Liver (tissue), 9 donors: ENCODE results near the gene RASGRF2. TPM values are rescaled to one million over a fixed set of nuclear protein-coding genes. Genes with fewer than 3 reads are reported as not detected.

Source experiments
- DNase-seq: peaks from one replicate; pipeline ENCODE4 v3.0.0-alpha.2; 2017; ENCODE audit warnings: low spot score
- H3K27ac ChIP-seq, 2 donors: one replicate each; pipeline ENCODE4 v1.7.0; 2013; ENCODE audit warnings: inconsistent platforms in 2 of 2, low read length in 2 of 2, control low read depth in 1 of 2, low read depth in 1 of 2, mild to moderate bottlenecking in 1 of 2
- H3K27me3 ChIP-seq, 4 donors: one replicate each; pipeline versions ENCODE4 v1.6.1 to v1.7.0; 2013; ENCODE audit warnings: low read length in 3 of 4, inconsistent platforms in 1 of 4, mild to moderate bottlenecking in 1 of 4, moderate library complexity in 1 of 4; ENCODE audit not compliant: control insufficient read depth in 4 of 4, insufficient read depth in 4 of 4
- H3K36me3 ChIP-seq, 4 donors: one replicate each; pipeline versions ENCODE4 v1.6.1 to v1.7.0; 2013; ENCODE audit warnings: low read length in 3 of 4, mild to moderate bottlenecking in 3 of 4, low read depth in 1 of 4, moderate library complexity in 1 of 4; ENCODE audit not compliant: control insufficient read depth in 4 of 4, insufficient read depth in 3 of 4
- H3K4me1 ChIP-seq, 4 donors: one replicate each; pipeline versions ENCODE4 v1.6.1 to v1.7.0; 2013; ENCODE audit warnings: low read length in 3 of 4, mild to moderate bottlenecking in 3 of 4, moderate library complexity in 1 of 4; ENCODE audit not compliant: control insufficient read depth in 4 of 4, insufficient read depth in 4 of 4
- H3K4me3 ChIP-seq, 3 donors: one replicate each; pipeline versions ENCODE4 v1.6.1 to v1.7.0; 2013; ENCODE audit warnings: low read length in 3 of 3, control low read depth in 1 of 3, low read depth in 1 of 3, mild to moderate bottlenecking in 1 of 3
- H3K9ac ChIP-seq, 2 donors: one replicate each; pipeline ENCODE4 v1.7.0; 2013; ENCODE audit warnings: low read length in 2 of 2, mild to moderate bottlenecking in 2 of 2, moderate library complexity in 2 of 2, control low read depth in 1 of 2, low read depth in 1 of 2
- H3K9me3 ChIP-seq, 4 donors: one replicate each; pipeline versions ENCODE4 v1.6.1 to v1.7.0; 2013; ENCODE audit warnings: low read length in 3 of 4; ENCODE audit not compliant: control insufficient read depth in 4 of 4
- ATF3 ChIP-seq: IDR thresholded peaks from 2 replicates; pipeline ENCODE4 v1.6.1; 2016; ENCODE audit warnings: antibody characterized with exemption
- CTCF ChIP-seq: fragments of 150-350 bp; IDR thresholded peaks from 2 replicates; pipeline ENCODE4 v1.5.1; 2017; ENCODE audit warnings: improper control_type of control experiment, low read depth, low read length; ENCODE audit not compliant: missing input control
- EGR1 ChIP-seq, 2 donors: IDR thresholded peaks; 2 replicates each; pipeline ENCODE4 v1.6.1; 2016 to 2018; ENCODE audit warnings: antibody characterized with exemption in 2 of 2, low read depth in 2 of 2
- FOXA1 ChIP-seq: IDR thresholded peaks from 2 replicates; pipeline ENCODE4 v1.6.1; 2016; ENCODE audit warnings: antibody characterized with exemption
- FOXA2 ChIP-seq: IDR thresholded peaks from 2 replicates; pipeline ENCODE4 v1.6.1; 2016; ENCODE audit warnings: antibody characterized with exemption
- GABPA ChIP-seq, 2 donors: IDR thresholded peaks in 1 of 2; conservative IDR thresholded peaks in 1 of 2; 2 replicates each; pipeline ENCODE4 v1.6.1; 2016; ENCODE audit warnings: antibody characterized with exemption in 2 of 2, mild to moderate bottlenecking in 1 of 2, moderate library complexity in 1 of 2
- HNF4A ChIP-seq, 2 donors: conservative IDR thresholded peaks; 2 replicates each; pipeline ENCODE4 v1.6.1; 2016; ENCODE audit warnings: antibody characterized with exemption in 2 of 2, mild to moderate bottlenecking in 2 of 2
- HNF4G ChIP-seq: IDR thresholded peaks from 2 replicates; pipeline ENCODE4 v1.6.1; 2016; ENCODE audit warnings: antibody characterized with exemption
- JUND ChIP-seq, 2 donors: IDR thresholded peaks; 2 replicates each; pipeline ENCODE4 v1.6.1; 2016; ENCODE audit warnings: antibody characterized with exemption in 2 of 2
- NR2F2 ChIP-seq: IDR thresholded peaks from 2 replicates; pipeline ENCODE4 v1.6.1; 2016; ENCODE audit warnings: antibody characterized with exemption
- RAD21 ChIP-seq, 2 donors: IDR thresholded peaks; 2 replicates each; pipeline ENCODE4 v1.6.1; 2016; ENCODE audit warnings: antibody characterized with exemption in 2 of 2, mild to moderate bottlenecking in 2 of 2
- RXRA ChIP-seq, 2 donors: IDR thresholded peaks; 2 replicates each; pipeline ENCODE4 v1.6.1; 2017 to 2018; ENCODE audit warnings: antibody characterized with exemption in 2 of 2, mild to moderate bottlenecking in 1 of 2
- SP1 ChIP-seq: IDR thresholded peaks from 2 replicates; pipeline ENCODE4 v1.6.1; 2018; ENCODE audit warnings: antibody characterized with exemption, mild to moderate bottlenecking
- TAF1 ChIP-seq: conservative IDR thresholded peaks from 2 replicates; pipeline ENCODE4 v1.6.1; 2016; ENCODE audit warnings: antibody characterized with exemption, mild to moderate bottlenecking
- YY1 ChIP-seq: IDR thresholded peaks from 2 replicates; pipeline ENCODE4 v1.6.1; 2016; ENCODE audit warnings: antibody characterized with exemption, mild to moderate bottlenecking
- WGBS: extraction: QIAGEN DNeasy Blood & Tissue Kit; methylation state at CpG from one replicate; pipeline ENCODE4 v1.1.7; 2013; 5-methylcytosine and 5-hydroxymethylcytosine counted together
- polyA plus RNA-seq, 2 donors: library from polyadenylated mRNA; stranded (reverse) in 1 of 2; unstranded in 1 of 2; fragments of 200-250 nt in 1 of 2; fragments of >200 nt in 1 of 2; fragmentation: Nextera tagmentation in 1 of 2; extraction: Ambion mirVana in 1 of 2; gene quantifications; one replicate each; pipeline versions ENCODE4 v1.2.1 to v1.2.3, GENCODE V29; 2013 to 2015
- total RNA-seq, 2 donors: library from RNA; depleted of rRNA; stranded (reverse); fragments of >200 nt; gene quantifications; one replicate each; pipeline ENCODE4 v1.2.3, GENCODE V29; 2014
- TF ChIP-seq, protein P1 (sequence below): IDR thresholded peaks from 2 replicates; pipeline ENCODE4 v1.6.1; 2016; ENCODE audit warnings: antibody characterized with exemption
- TF ChIP-seq, protein P2 (sequence below): IDR thresholded peaks from 2 replicates; pipeline ENCODE4 v1.6.1; 2016; ENCODE audit warnings: antibody characterized with exemption
- TF ChIP-seq, protein P3 (sequence below): IDR thresholded peaks from 2 replicates; pipeline ENCODE4 v1.6.1; 2016; ENCODE audit warnings: antibody characterized with exemption, mild to moderate bottlenecking
- donor health status: healthy.
- donor health status: healthy.
- donor health status: healthy.
- donor health status: healthy.
- donor health status: healthy.

Gene RASGRF2
- total and polyA plus RNA-seq, 4 donors: 0.12 to 3.3 (median 0.23) TPM

- no peak overlapping the region for H3K9ac ChIP-seq
- peaks cover 0 to 4% (median 0%) of the 10 kb centered on the region in 4 donors for H3K4me1 ChIP-seq
- no peak for DNase-seq
- H3K36me3 ChIP-seq: no peaks in the 10 kb centered on the region
- 94% methylated on average over 3 of the region's 3 CpGs for WGBS
- no peak overlapping the region for H3K4me3 ChIP-seq
- no peaks in the 10 kb centered on the region for H3K27me3 ChIP-seq
- H3K9me3 ChIP-seq: no peaks in the 10 kb centered on the region
- H3K27ac ChIP-seq: no peak overlapping the region
- TF ChIP-seq JUND (IDR thresholded peaks at IDR 0.05) (no peak), YY1 (no peak), RXRA (IDR thresholded peaks at IDR 0.05) (no peak), FOXA2 (no peak), ATF3 (no peak), HNF4A (conservative IDR thresholded peaks at IDR 0.05) (no peak), EGR1 (IDR thresholded peaks at IDR 0.05; ENCODE audit: low read depth in 2 of 2) (no peak), TAF1 (no peak), CTCF (no peak), FOXA1 (no peak), GABPA (IDR thresholded peaks at IDR 0.05 in 1 of 2, conservative IDR thresholded peaks at IDR 0.05 in 1 of 2) (no peak), RAD21 (IDR thresholded peaks at IDR 0.05) (no peak), NR2F2 (no peak), SP1 (no peak), HNF4G (no peak)
- TF ChIP-seq, protein P1, sequence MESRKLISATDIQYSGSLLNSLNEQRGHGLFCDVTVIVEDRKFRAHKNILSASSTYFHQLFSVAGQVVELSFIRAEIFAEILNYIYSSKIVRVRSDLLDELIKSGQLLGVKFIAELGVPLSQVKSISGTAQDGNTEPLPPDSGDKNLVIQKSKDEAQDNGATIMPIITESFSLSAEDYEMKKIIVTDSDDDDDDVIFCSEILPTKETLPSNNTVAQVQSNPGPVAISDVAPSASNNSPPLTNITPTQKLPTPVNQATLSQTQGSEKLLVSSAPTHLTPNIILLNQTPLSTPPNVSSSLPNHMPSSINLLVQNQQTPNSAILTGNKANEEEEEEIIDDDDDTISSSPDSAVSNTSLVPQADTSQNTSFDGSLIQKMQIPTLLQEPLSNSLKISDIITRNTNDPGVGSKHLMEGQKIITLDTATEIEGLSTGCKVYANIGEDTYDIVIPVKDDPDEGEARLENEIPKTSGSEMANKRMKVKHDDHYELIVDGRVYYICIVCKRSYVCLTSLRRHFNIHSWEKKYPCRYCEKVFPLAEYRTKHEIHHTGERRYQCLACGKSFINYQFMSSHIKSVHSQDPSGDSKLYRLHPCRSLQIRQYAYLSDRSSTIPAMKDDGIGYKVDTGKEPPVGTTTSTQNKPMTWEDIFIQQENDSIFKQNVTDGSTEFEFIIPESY: no peak
- TF ChIP-seq, protein P2, sequence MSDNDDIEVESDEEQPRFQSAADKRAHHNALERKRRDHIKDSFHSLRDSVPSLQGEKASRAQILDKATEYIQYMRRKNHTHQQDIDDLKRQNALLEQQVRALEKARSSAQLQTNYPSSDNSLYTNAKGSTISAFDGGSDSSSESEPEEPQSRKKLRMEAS: no peak
- TF ChIP-seq, protein P3, sequence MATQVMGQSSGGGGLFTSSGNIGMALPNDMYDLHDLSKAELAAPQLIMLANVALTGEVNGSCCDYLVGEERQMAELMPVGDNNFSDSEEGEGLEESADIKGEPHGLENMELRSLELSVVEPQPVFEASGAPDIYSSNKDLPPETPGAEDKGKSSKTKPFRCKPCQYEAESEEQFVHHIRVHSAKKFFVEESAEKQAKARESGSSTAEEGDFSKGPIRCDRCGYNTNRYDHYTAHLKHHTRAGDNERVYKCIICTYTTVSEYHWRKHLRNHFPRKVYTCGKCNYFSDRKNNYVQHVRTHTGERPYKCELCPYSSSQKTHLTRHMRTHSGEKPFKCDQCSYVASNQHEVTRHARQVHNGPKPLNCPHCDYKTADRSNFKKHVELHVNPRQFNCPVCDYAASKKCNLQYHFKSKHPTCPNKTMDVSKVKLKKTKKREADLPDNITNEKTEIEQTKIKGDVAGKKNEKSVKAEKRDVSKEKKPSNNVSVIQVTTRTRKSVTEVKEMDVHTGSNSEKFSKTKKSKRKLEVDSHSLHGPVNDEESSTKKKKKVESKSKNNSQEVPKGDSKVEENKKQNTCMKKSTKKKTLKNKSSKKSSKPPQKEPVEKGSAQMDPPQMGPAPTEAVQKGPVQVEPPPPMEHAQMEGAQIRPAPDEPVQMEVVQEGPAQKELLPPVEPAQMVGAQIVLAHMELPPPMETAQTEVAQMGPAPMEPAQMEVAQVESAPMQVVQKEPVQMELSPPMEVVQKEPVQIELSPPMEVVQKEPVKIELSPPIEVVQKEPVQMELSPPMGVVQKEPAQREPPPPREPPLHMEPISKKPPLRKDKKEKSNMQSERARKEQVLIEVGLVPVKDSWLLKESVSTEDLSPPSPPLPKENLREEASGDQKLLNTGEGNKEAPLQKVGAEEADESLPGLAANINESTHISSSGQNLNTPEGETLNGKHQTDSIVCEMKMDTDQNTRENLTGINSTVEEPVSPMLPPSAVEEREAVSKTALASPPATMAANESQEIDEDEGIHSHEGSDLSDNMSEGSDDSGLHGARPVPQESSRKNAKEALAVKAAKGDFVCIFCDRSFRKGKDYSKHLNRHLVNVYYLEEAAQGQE: no peak
Observed at GRCh38 chr5:81216152-81216551, 256.0 kb downstream of the RASGRF2 start.
